ENCODE measurements around the gene MYO3B.

GRCh38 chr2:170248574-170249393 is 70.8 kb downstream of the MYO3B start:
- no peak for TF ChIP-seq YY1 (IDR thresholded peaks at IDR 0.05; ENCODE audit: low read depth)
- no peak for TF ChIP-seq FOXM1 (IDR thresholded peaks at IDR 0.05; ENCODE audit: borderline replicate concordance, low read depth)
- no peak for TF ChIP-seq EP300 (IDR thresholded peaks at IDR 0.05; ENCODE audit: borderline replicate concordance)
- TF ChIP-seq RAD21 (IDR thresholded peaks at IDR 0.05; ENCODE audit: low read depth): no peak
- TF ChIP-seq NFIC (IDR thresholded peaks at IDR 0.05): no peak
- TF ChIP-seq CREB1 (IDR thresholded peaks at IDR 0.05; ENCODE audit: low read depth): no peak
- TF ChIP-seq USF1 (IDR thresholded peaks at IDR 0.05): no peak
- no peak for TF ChIP-seq ZBTB7A (IDR thresholded peaks at IDR 0.05; ENCODE audit: low read depth)
- no peak for TF ChIP-seq TAF1 (IDR thresholded peaks at IDR 0.05; ENCODE audit: low read depth)
- TF ChIP-seq REST (IDR thresholded peaks at IDR 0.05; ENCODE audit: low read depth): no peak
- TF ChIP-seq MAX (IDR thresholded peaks at IDR 0.05): no peak
- TF ChIP-seq CEBPB (IDR thresholded peaks at IDR 0.05): no peak
- TF ChIP-seq TCF12 (IDR thresholded peaks at IDR 0.05; ENCODE audit: low read depth): no peak
